HG03175 (cell line): Measurements from ENCODE around the gene TIGD6.
A peak's percentile ranks its signal among the peaks of the same experiment; 100 is the strongest.

Experiments
- ATAC-seq: cut with Tn5 transposase; IDR thresholded peaks from one replicate; pipeline ENCODE4 v1.9.1; 2021; ENCODE audit warnings: mild to moderate bottlenecking, moderate library complexity; ENCODE audit not compliant: unreplicated experiment

TIGD6 gene

DNA sequence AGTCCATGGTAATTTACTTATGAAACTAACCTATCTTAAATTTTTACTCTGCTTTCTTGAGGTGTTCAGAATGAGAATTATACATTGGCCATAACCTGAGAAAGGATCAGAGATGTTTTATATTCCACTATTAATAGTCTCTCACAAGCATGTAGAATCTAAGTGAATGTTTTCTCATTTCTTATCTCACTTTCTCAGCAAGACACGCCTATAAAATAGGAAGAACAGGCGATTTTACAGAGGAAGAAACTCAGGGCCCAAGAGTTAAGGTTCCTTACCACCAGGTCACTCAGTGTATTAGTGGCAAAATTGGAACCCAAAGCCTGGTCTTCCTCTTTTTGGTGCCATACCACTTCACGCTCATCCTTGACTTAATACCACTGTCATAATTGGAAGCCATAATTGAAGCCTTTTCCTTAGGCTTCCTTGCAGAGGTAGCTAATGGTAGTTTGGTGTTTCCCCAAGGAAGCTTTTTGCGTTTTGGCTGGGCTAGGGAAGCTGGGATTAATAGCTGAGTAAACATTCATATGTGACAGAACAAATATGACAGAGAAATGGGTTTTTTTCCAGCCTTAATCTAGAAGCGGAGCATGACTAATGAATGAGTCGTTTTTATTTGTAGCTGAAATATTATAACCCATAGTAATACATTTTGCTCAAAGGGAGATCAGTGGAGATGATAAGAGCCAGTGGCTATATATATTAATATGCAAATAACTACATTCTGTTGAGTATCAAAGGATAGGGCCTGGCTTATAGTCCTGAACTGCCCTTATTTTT, 17.0 kb upstream of the TIGD6 start:
- ATAC-seq: no peak

DNA sequence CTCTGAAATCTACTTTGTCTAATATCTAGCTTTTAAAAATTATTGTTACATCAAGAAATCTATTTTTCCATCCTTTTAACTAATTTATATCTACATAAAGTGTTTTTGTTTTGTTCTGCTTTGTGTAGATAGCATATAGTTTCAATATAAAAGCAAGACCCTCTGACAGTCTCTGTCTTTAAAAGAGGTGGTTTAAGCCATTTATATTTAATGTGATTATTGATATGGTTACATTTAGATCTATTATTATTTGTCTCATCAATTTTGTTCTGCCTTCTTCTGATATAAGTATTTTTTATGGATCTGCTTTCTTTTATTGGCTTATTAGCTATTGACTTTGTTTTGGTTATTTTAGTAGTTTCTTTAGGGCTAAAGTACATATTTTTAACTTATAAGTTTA, 16.1 kb upstream of the TIGD6 start:
- no peak for ATAC-seq

DNA sequence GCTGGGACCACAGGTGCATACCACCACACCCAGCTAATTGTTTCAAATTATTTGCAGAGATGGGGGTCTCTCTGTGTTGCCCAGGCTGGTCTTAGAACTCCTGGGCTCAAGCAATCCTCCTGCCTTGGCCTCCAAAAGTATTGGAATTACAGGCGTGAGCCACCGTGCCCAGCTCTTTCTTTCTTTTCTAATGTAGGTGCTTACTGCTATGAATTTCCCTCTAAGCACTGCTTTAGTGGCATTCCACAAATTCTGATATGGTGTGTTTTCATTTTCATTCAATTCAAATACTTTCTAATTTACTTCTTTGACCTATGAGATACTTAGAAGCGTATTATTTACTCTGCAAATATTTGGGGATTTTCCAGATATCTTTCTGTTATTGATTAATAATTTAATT, 15.0 kb upstream of the TIGD6 start:
- no peak for ATAC-seq

DNA sequence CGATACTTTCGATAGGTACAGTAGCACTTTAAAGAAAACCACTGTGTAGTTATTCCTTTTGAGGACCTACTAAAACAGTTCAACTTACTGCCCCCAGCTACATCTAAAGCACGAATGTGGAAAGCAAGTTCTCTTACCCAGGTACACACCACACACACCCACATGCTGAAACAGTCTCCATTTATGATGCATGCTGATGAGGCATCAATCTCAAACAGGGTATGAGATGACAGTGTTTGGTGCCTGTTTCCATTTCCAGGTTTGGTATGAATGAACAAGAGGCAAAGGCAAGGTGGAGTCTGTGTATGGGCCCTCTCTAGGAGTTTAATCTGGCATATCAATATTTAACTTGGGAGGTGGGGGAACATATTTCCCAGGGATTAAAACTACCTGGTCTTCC, 14.0 kb upstream of the TIGD6 start:
- no peak for ATAC-seq

DNA sequence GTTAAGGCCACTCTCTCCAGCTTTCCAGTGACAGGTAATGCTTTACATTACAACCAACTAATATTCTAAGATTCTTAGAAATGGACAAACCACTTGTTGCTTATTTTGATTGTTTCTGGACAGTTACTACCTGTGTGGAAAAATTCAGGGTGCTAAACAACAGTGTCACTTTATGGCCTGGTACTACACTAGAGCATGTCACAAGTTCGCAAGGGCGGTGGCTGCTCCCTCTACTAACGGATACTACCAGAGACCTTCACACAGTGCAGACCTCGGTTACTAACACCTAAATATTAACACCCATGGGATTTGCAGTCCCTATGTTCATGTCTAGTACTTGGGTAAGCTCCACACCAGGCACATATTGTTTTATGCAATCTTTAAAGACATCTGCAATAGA, 13.5 kb upstream of the TIGD6 start:
- ATAC-seq: no peak

DNA sequence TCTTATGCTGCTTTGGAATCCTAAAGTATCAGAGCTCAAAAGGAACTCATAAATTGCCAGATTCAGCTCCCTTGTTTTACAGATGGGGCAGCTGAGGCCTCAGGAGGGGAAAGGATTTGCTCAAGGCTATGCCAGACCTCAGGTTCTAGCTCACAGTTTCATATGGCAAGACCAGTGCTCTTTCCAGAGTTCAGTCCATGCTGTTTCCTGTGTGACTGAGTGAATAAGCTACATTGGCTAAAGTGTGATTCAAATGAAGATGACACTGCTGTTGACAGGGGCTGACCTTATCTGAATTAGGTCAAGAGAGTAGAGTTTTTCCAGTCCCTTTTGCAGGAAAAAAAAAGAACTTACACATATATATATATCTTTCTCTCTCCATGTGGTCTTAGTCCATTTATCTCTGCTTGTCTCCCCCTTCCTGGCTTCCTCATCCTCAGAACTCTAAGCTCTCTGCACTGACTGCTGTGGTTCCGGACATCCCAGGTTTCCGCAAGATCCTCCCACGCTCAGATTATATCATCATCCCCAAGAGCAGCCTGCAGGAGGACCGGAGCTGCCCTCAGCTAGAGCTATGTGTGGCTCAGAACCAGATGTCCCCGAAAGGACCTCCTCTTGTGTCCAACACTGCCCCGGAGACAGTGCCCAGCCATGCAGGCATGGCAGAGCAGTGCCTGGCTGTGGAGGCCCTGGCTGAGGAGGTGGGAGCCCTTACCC, 9.4 kb upstream of the TIGD6 start:
- no peak for ATAC-seq

DNA sequence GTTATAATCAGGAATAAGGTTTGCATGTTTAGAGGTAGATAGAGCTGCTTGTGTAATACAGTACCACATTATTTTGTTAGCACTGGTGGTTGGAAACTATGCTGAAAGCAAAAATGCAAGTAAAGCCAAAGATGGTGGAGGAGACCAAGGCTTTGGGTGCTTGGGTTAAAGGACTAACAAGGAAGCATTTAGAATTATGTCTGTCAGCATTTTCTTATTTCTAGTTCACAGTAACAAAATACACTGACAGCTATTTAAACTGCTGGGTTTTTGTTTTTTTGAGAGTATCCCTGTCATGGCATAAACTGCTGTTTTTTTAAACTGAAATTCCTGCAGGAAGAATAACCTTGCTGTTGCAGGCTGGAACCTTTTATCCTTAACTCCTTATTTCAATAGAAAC, 6.6 kb upstream of the TIGD6 start:
- ATAC-seq: no peak

DNA sequence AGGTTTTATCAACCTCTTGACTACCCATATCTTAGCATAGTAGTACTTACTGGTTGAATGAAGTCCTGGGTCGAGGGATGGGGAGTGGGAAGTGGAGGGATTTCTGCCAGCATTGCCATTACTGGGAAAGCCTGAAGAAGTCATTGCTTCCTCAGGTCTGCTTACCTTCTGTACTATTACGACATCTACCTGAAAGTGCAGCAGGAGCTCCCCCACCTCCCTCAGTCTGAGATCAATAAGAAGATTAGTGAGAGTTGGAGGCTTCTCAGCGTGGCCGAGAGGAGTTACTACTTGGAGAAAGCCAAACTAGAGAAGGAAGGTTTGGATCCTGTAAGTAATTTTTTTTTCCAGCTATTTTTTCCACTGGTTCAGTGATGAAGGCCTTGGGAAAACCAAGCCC, 5.9 kb upstream of the TIGD6 start:
- no peak for ATAC-seq

DNA sequence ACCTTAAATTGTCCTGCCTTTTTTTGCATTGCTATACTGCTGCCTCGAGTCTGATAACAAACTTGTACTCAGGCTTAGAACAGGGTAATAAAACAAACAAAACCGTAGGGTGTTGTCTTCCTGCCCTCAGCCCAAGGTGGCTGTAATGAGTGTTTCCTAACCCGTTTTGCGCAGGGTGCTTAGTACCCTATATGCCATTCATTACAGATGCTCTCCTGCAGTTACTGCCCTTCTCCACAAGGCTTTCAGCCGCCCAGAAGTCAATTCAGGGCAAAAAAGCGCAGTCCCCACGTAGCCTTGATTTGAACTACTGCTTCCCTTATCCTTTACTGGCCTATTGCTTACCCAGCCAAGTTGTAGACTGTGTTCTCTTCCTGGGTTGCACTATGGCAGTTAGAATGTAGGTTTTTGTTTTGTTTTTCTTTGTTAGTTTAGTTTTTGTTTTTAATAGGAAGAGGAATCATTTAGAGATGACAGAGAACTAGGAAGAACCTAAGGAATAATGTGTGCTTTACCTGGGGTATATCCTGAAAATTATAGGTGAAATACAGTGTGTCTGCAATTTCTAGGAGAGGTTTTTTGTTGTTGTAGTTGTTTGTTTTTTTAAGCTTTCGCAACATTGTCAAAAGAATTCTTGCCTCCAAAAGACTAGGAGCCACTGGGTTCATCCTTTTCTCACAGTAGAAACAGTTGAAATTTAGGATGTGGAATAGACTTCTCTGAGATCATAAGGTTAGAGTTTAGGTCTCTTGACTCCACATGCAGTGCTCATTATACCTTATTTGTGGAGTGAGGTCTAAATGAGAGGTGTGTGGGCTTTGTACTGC, 1.4 kb upstream of the TIGD6 start:
- peak; percentile 62 for ATAC-seq

DNA sequence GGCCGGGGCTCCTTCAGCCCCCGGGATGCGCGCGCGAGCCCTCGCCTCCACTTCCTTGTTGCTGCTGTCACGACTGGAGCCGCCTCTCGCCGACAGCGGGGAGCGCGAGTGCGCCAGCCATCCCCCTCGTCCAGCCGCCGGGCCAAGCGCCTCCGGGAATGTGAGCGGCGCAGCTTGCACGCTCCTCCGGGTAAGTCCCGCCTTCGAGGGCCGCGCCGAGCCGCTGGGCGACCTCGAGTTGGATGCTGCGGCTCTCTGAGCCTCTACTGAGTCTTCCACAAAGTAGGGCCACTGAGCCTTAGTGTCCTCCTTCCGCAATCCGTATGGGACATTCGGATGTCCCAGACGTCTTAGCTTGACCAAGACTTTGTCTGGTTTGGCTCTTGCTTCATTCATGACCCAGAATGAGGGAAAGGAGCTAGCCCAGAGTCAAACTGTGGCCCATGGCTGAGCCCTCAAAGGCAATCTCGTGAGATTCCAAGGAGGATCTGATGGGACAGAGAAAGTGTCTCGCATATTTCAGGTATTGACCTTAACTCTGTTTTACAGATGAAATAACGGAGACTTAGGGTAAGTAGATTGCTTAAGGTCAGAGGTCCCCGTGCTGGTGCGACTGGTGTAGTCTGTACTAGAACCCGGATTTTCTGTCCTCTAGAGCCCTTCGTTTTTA, 671 bp upstream of the TIGD6 start:
- peak; percentile 23 for ATAC-seq

DNA sequence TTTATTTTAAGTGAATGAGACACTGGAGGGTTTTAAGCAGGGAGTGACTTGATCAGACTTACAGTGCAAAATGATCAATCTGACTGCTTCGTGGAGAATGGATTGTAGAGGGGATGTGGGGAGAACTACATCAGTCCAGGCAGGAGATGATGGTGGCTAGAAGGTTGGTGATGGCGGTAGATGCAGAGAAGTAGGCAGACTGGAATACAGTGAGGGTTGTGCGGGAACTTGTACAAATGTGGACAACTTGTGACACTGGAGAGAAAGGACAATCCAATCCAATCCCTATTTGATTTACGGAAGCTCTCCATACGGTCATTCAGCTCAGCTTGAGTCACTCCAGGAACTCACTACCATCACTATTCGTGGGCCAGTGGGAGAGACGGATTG, 593 bp downstream of the TIGD6 start:
- no peak for ATAC-seq

DNA sequence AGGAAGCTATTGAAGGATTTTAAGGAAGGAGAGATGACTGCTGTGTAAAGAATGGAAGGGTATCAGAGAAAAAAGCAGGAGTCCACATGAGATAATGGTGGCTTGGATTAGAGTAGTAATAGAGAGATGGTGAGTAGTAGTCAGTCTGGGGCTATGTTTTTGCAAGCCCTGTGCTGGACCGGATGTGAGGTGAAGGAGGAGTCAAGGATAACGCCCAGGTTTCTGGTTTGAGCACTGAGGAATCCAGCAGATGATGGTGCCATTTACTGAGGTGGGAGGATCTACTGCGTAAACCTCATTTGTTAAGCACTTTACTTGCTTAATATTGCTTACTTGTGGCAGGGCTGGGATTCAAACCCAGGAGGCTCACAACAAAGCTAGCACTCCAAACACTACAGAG, 1.1 kb downstream of the TIGD6 start:
- no peak for ATAC-seq

DNA sequence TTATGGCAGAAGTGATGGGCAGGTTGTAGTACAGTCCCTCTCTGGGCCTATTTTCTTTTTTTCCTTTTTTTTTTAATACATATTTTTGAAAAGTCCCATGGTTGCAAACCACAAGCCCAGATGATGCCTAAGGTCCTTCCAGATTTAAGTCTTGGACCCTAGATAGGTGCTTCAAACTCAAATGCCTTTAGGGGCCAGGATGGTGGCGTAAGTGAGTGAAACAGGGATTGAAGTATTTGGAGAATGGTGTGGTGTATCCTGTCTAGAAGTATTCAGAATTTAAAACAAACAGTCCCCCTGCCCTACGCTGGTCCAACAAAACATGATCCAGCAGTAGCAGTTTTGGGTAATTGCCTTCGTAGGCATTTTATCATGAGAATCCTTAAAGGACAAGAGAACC, 2.2 kb downstream of the TIGD6 start:
- ATAC-seq: no peak

DNA sequence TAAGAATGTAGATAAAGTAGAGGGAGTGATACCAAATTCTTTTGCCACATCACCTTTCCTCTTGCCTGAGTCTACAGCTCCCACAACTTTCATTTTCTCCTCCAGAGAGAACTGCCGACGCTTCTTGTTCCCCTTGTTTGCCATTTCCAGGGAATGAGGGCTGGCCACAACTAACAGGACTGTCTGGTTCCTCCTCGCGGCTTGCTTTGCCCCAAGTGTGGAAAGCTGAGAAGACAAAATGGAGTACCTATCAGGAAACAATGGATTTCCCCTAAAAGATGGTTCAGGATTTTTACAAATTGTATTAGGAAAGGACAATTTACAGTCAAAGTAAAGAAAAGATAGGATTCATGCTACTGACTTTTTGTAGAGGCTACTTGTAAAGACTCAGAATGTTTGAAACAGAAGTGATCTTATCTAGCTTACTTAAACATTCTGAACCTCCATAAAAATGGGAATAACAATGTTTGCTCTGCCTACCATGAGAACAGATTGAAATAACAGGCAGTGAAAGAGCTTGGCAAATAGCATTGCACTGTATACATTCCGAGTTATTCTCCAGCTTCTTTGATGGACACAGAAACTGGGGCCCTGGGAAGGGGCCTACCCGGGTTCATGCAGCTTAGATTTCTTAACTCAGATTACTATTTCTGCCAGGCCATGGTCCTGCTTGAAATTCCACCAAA, 4.1 kb downstream of the TIGD6 start:
- no peak for ATAC-seq

DNA sequence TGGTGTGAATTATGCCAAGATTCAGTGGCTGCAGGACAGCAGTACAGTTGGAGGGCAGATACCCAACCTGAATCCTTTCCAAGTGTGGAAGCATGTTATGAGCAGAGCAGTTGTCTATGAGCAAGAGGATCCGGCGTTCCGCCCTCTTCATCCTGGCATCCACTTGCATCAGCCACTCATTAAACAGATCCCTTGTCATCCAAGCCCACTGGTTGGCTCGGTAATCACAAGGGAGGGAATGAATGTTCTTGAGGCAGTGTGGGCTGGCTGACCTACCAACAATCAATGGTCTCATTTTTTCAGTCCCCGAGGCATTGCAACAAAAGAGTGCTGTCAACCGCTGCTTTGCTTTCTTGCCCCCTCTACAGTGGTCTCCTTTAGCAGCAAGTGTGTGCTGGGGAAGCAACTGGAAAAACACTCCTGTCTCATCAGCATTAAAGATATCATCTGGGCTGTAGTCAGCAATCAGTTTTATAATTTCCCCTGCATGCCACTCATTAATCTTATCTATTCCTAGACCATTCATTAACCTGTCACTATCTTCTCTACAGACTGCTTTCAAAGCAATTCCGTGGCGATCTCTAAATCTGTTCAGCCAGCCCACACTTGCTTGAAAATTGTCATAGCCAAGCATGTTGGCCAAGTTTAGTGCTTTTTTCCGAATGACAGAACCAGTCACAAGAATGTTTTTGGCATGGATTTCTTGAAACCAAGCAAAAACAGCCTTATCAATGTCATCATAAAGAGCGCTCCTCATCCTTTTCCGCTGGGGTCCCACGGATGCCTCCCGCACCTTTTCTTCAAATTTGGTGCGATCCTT, 4.9 kb downstream of the TIGD6 start:
- ATAC-seq: no peak

DNA sequence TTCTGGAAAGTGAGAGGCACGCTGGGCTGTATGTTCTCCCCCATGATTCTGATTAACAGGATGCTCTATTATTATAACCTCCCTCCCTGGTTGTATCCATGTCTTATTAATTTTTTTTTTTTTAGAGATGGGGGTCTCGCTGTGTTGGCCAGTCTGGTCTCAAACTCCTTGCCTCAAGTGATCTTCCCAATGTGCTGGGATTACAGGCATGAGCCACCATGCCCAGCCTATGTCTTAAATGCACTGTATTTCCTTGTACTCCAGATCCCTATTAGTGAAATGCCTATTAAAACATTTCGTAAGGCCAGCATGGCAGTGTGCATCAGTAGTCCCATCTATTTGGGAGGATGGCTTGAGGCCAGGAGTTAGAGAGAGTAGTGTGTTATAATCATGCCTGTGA, 7.0 kb downstream of the TIGD6 start:
- ATAC-seq: no peak

DNA sequence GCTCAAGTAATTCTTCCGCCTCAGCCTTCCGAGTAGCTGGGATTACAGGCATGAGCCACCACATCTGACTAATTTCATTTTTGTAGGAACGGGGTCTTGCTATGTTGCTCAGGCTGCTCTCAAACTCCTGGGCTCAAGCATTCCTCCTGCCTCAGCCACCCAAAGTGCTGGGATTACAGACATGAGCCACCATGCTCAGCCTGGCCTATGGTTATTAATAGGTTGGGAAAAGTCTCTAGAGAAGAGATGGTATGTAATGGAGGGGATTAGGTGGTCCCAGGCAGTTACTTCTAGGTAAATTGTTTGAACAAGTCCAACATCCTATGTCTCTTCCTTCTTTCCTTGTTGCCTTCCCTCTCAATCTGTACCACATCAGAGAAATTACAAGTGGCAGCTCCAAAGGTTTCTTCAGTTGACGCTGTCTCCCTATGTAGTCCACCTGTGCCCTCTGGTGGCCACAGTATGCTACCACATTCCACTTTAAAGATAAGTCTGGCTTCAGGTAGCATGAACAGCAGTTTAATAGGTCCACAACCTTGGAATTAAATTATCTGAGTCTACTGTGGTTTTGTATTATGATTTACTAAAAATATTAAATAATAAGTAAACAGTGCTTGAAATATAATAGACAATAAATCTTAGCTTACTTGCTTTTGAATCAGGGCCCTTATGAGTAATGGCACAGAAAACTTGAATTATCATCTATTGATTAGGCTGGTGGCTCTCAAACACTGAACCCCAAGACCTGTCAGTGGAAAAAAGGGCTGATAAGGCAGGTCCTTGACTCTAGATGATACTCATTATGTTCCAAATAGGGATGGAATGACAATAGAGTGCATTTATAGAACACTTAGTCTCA, 9.7 kb downstream of the TIGD6 start:
- peak; percentile 81 for ATAC-seq

DNA sequence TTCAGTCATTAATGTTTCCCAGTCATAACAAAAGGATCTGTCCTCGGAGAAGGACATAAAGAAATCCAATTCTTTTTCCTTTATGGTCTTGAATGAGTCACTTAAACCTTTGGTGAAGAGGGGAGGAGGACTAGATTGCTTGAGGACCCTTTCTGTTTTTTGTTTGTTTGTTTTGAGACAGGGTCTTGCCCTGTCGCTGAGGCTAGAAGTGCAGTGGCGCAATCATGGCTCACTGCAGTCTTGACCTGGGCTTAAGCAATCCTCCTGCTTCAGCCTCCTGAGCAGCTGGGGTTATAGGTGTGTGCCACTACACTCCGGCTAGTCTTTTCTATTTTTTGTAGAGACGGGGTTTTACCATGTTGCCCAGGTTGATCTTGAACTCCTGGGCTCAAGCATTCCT, 12.3 kb downstream of the TIGD6 start:
- ATAC-seq: no peak

DNA sequence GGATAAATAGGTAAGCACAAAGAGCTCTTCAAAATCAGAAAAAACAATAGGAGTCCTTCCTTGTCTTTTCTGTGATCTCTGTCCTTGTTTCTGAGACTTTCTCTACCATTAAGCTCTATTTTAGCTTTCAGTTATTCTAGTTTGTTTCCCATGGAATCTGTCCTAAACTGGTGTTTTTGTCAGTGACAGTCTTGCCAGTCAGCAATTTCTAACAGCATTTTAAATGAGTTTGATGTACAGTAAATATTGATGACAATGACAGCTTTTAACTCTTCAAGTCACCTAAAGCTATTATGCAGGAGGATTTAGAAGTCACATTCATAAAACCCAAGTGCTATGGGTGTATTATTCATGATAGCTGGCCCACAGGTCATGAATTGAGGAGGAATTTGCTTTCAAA, 17.9 kb downstream of the TIGD6 start:
- no peak for ATAC-seq
